Measurements from ENCODE around the gene HOXB9.
A peak's percentile ranks its signal among the peaks of the same experiment; 100 is the strongest.

Gene HOXB9

DNA sequence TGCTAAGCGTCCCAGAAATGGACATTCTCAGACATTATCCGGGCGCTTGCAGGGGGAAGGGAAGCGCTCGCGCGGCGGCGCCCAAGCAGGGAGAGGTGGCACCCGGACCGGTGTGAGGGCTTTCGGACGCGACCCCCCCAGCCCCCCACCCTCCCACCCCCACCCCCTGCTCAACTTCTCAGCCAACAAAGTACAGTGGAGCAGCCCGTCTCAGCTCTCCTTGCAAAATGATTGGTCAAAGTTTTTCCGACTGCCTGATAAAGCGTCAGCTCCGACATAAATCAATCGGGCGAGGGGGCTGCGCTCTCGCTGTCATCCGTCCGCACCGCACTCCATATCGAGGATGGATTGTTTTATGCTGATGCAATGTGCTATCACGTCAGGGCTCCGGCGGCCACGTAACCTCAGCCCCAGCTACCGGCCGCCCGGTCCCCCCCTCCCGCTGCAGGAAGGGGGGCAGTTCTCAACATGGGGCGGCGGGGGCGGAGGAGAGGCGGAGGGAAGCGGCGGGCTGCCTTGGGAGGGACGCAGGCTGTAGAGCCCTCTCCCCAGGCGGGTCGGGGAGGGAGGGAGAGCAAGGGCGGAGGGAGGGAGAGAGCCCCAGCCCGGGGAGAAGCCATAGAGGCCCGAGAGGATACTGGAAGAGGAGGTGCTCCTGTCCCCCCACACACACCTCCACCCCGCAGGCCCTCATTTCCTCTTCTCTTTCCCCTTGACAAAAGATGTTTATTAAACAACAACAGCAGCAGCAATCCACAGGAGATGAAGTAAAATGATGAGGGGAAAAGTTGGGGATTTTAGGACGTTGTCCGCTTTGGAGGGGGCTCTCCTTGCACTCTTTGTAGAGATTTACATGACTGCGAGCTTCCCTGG is at the start of gene HOXB9:
TSS of gene HOXB9 (minus strand) at position 114 of the 873 bp plus-strand sequence. CDS start at position 25, 89 bp downstream.
- no peak for FAIRE-seq

- FAIRE-seq, result no peak
Observed at GRCh38 chr17:48672340-48672739, 46.2 kb upstream of the HOXB9 start.

GRCh38 chr17:48671697-48672171 is 45.6 kb upstream of the HOXB9 start:
- FAIRE-seq, result peak; percentile 93

GRCh38 chr17:48663134-48663924 is 37.2 kb upstream of the HOXB9 start:
- FAIRE-seq, result no peak

DNA sequence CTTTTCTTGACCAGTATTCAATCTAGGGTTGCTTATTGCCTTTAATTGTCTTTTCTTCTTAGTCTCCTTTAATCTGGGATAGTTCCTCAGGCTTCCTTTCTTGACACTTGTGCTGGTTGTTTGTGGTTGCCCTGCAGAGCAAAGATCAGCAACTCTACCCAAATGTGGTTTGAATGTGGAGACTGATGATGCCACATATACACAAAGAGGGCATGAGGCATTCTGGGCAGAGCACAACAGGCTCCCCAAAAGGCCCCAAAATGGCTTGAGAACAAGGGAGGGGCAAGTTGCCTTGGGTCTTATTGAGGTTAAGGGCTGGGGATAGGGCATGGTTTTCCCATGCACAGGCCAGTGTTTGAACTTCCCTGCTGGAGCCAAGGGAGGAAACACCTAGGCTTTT is 29.8 kb upstream of the HOXB9 start:
- FAIRE-seq, result no peak

DNA sequence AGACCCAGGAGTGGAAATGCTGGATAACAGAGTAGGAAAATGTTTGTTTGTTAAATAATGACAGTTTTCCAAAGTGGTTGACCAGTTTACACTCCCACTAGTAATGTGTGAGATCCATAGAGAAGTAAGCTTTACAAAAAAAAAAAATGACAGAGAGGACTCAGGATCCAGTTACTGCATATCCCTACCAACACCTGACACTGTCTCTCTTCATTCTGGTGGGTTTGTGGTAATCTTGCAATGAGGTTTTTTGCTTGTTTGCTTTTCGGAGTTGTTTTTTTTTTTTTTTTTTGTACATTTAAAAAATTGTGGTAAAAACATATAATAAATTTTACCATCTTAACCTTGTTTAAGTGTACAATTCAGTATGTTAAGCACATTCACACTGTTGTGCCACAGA is 23.6 kb upstream of the HOXB9 start:
- FAIRE-seq, result peak; percentile 15

- no peak for FAIRE-seq
Observed at GRCh38 chr17:48647963-48648245, 21.7 kb upstream of the HOXB9 start.

DNA sequence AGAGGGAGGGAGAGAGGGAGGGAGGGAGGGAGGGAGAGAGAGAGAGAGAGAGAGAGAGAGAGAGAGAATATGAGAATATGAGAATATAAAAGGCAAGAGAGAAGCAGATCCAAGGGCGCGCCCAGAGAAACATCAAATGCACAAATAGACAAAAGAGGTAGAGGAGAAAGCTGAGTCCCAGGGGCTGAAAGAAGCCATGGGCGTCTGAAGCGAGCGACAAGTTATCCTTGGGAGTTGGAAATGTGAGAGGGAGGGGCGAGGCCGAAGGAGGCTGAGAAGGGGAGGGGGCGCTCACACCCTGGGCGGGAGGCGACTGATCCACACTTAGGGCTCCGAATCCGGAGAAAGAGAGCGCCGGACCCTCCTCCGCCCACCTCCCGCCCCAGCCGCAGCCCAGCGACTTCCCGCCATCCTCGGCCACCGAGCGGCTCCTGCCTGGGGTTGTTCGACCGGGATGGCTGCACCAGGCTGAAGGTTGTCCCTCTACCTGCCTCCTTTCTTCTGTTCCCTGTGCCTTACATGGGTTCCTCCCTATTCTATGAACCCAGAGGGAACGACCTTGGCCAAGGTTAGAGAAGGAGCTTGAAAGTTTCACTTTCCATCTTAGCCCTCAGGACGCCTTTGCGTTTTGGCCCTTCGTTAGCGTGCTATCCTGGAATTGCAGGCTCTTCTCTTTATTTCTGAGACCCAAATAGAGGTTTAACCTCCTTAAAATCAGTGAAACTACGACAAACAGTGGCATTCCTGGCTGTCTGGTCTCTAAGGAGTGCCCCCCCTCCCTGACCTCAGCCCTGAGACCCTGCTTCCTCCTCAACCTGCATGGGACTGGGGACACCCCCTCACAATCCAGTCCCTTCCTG is 21.2 kb upstream of the HOXB9 start:
- FAIRE-seq, result no peak

DNA sequence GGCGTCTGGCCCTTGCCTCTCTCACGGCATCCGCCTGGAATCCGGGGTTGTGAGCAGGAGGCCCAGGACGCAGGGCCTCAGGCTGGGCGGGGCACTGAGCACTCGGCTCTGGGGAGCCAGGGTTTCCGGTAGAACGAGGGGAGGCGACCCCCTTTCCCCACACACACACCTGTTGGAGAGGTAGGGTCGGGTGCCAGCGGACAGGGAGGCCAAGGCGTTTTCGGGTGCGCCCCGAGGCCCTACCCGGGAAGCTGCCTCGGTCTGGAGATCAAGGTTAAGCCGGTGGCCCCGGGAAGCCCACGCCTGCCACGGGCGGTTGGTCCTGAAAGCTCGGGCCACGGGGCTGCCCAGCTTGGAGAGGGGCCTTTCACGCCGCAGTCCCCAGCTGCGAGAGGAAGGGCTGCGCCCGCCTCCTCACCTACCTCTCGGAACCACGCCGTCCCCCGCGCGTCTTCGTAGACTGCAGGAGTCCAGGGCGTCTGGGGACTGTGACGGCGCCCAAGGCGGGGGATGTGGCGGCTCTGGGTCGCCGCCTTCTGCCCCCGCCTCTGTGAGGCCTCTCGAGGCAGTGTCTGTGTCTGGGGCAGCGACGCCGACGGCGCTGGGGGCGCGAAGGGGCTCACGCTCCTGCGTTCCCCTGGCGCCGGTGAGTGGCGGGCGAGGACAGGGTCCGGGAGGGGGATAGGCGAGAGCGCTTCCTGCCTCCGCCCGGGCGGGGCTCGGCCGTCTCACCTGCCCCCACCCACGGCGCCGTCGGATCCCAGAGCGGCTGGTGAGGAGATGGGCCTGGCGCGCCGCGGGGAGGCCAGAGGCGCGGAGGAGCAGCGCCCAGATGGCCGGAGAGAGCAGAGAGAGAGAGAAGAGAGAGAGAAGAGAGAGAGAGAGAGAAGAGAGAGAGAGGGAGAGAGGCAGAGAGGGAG is 20.3 kb upstream of the HOXB9 start:
- FAIRE-seq, result no peak

DNA sequence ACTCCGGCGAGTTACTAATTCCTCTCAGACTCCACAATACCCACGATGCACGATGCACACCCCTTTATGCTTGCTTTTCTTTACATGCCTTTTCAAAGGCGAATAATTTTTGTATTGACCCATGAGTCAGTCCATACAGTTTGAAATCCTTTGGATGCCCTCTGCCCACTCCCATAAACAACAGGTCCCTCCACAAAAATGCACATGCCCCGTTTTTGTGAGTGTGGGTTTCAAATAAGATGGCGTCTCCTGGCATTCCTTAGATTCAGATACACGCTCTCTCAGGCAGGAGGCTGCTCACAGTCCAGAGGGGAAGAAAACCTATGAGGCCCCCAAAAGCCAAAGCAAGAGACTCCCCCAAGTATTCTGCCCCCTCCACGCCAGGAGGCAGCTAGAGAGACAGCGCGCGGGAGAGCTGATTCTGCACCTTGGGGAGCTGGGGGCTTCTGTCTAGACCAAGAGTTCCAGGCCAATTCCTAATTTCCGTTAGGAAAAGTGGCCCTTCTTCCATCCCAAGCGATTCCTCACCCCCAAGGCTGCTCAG is 19.6 kb upstream of the HOXB9 start:
- no peak for FAIRE-seq

DNA sequence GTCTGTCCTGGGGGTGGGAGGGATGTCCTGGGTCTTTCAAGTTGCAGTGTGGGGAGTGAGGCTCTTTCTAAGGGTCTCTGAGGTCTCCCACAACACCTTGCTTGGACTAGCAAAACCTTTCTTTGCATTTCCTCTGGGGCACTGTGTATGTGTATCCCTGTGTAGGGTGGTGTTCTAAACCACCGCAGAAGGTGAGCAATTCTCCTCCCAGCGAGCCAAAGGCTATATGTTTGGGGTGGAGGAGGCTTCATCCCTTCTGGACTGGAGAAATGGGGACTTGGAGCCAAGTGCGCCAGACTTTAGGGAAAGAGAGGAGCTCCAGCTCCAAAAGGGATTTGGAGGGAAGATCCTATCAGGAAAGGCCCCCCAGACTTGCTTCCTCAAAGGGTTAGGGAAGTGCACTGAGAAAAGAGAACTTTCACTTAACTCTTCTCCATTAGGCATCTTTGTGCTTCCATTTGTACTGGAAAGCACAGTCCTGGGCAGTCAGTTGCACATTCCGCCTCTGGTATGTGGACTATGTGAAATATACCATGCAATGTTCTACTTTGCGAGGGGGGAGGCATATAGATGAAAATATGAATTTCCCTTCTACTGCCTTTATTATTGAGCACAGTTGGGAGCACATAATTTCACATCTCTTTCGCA is 18.9 kb upstream of the HOXB9 start:
- no peak for FAIRE-seq

DNA sequence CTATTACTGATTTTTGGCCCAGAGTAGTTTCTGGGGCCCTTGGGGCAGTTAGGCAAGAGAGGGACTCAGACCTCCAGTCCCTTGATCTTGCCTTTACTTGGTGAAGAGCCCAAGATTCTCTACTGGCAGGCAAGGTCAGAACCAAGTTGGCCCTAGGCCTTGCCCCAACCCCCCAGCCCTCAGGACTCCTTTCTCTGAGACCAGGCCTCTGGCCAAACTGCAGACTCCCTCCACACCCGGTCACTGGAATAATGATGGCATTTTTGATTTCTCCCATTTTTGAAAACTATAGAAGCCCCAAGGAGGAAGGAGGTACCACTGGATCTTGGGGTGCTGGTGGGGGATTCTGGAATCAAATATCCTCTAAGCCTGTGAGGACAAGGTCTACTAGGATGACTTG is 18.0 kb upstream of the HOXB9 start:
- no peak for FAIRE-seq

DNA sequence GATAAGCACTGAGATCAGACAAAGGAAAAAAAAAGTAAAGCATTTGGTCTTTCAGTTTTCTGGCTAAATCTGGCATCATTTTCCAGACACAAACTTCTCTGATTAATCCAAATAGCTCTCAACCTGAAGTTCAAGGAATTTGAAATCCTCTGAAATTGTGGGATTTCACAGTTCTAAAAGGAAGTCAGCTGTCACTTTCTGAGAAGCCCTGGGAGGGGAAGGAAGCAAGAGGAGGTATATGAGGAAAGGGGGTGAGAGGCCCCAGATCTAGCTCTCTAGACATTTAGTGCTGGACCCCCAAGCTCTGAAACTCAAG is 17.5 kb upstream of the HOXB9 start:
- no peak for FAIRE-seq

DNA sequence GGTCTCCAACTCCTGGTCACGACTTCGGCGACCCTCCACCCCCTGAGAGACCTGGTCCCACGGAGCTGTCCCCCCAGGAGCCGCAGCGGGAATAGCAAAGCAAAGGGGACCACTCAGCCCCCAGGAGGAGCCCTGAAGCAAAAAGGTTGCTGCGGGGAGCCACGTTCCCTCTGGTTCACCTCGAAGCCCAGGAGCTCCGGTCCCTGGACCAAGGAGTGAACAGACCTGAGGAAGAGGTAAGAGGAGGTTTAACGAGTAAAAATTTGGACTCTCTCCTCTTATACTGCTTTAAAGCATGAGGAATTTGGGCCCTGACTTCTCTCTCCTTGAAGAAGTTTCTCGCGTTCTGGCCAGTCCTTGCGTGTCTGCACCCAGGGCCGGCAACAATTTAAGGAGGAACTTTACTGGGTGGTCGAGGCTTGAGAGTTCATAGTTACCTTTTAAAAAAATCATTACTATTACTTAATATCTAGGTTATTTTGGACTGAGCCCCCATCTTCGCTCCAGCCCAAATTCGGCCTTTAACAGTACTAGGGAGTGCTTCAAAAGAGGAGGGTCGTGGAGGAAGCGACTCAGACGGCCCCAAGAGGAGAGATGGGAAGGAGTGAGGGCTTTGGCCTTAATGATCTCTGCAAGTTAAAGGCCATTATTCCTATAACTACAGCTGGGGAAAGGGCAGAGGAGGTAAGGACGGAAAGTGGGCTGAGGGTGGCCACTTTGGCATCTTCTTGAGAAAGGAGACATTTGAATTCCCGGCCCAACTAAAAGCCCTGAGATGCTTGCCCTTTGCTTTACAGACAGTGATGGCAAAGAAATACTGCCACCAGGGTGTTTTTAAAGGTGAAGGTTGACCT is 16.9 kb upstream of the HOXB9 start:
- FAIRE-seq, result no peak

- no peak for FAIRE-seq
Observed at GRCh38 chr17:48642059-48642842, 16.1 kb upstream of the HOXB9 start.

- no peak for FAIRE-seq
Observed at GRCh38 chr17:48641541-48642058, 15.4 kb upstream of the HOXB9 start.

DNA sequence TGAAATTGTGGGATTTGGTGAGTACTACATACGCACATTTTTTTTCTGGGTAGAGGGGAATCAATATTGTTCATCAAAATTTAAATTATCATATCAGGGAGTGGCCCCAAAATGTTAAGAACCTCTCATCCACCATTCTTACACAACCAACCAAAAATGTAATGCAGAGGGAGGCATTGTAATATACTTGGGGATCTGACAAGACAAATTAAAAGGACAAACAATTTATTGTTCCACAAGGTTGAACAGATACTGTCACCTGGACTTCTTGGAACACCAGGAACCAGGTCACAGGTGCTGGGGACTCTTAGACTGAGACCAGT is 14.7 kb upstream of the HOXB9 start:
- no peak for FAIRE-seq

- no peak for FAIRE-seq
Observed at GRCh38 chr17:48639982-48640857, 14.1 kb upstream of the HOXB9 start.

Measured in G401.6 (cell line).